Measurements from ENCODE around the gene HOXD12. TPM values are rescaled to one million over a fixed set of nuclear protein-coding genes. Genes with fewer than 3 reads are reported as not detected.

The HOXD12 gene
- total RNA-seq, 2 experiments from 2014 or later = not detected

- ChIA-PET POLR2A (no interaction called here), CTCF (interaction anchor here (1.1 to 1.5 kb wide), 2 partner anchors 19 to 390 kb away, joined by 4 read pairs; no protein-coding TSS in a partner anchor)
Observed at GRCh38 chr2:176079831-176080539, 19.6 kb upstream of the HOXD12 start.

- POLR2A ChIA-PET = no interaction called here
- CTCF ChIA-PET = interaction anchor here (1.5 kb wide), 1 partner anchor 391 kb away, joined by 4 read pairs; no protein-coding TSS in a partner anchor
Observed at GRCh38 chr2:176080540-176081375, 18.8 kb upstream of the HOXD12 start.

- ChIA-PET CTCF (no interaction called here), POLR2A (no interaction called here)
Observed at GRCh38 chr2:176081376-176081836, 18.2 kb upstream of the HOXD12 start.

- CTCF ChIA-PET = interaction anchor here (0.6 kb wide), 1 partner anchor 131 kb away, joined by 3 read pairs; no protein-coding TSS in a partner anchor
- POLR2A ChIA-PET = no interaction called here
Observed at GRCh38 chr2:176081837-176082524, 17.6 kb upstream of the HOXD12 start.

- CTCF ChIA-PET = interaction anchor here (0.6 kb wide), 1 partner anchor 131 kb away, joined by 3 read pairs; no protein-coding TSS in a partner anchor
- POLR2A ChIA-PET = no interaction called here
Observed at GRCh38 chr2:176082525-176082823, 17.1 kb upstream of the HOXD12 start.

- CTCF ChIA-PET = interaction anchor here (0.6 kb wide), 1 partner anchor 132 kb away, joined by 3 read pairs; no protein-coding TSS in a partner anchor
- POLR2A ChIA-PET = no interaction called here
Observed at GRCh38 chr2:176082824-176083751, 16.5 kb upstream of the HOXD12 start.

GRCh38 chr2:176083796-176084261 is 15.8 kb upstream of the HOXD12 start, which contains the start of gene EVX2:
EVX2 (minus strand) TSS chr2:176083962; CDS start chr2:176083776, 186 bp downstream.
- ChIA-PET POLR2A (no interaction called here), CTCF (interaction anchor here (0.5 kb wide), 1 partner anchor 577 kb away, joined by 3 read pairs; no protein-coding TSS in a partner anchor)

GRCh38 chr2:176084611-176085119 is 14.9 kb upstream of the HOXD12 start:
- ChIA-PET POLR2A (no interaction called here), CTCF (interaction anchor here (1.0 to 1.6 kb wide), 3 partner anchors 11 to 395 kb away, joined by 3 to 4 read pairs (median 4); no protein-coding TSS in a partner anchor)

GRCh38 chr2:176085120-176085788 is 14.3 kb upstream of the HOXD12 start:
- CTCF ChIA-PET = interaction anchor here (1.0 to 1.6 kb wide), 3 partner anchors 11 to 395 kb away, joined by 3 to 4 read pairs (median 4); no protein-coding TSS in a partner anchor
- POLR2A ChIA-PET = no interaction called here

GRCh38 chr2:176085861-176086771 is 13.5 kb upstream of the HOXD12 start:
- POLR2A ChIA-PET = no interaction called here

GRCh38 chr2:176087330-176088047 is 12.1 kb upstream of the HOXD12 start:
- CTCF ChIA-PET = interaction anchor here (2.3 kb wide), 1 partner anchor 10 kb away, joined by 8 read pairs; no protein-coding TSS in a partner anchor
- POLR2A ChIA-PET = no interaction called here

More at GRCh38 chr2:176085861-176086771, 13.5 kb upstream of the HOXD12 start:
- CTCF ChIA-PET = interaction anchor here (1.3 to 1.6 kb wide), 2 partner anchors 12 to 396 kb away, joined by 4 read pairs; no protein-coding TSS in a partner anchor

- ChIA-PET POLR2A (no interaction called here), CTCF (interaction anchor here (0.6 to 2.3 kb wide), 2 partner anchors 9 to 132 kb away, joined by 5 to 8 read pairs; no protein-coding TSS in a partner anchor)
Observed at GRCh38 chr2:176088048-176088936, 11.3 kb upstream of the HOXD12 start.

- ChIA-PET CTCF (interaction anchor here (2.3 kb wide), 1 partner anchor 8 kb away, joined by 8 read pairs; no protein-coding TSS in a partner anchor), POLR2A (no interaction called here)
Observed at GRCh38 chr2:176088937-176089842, 10.4 kb upstream of the HOXD12 start.

- POLR2A ChIA-PET = no interaction called here
- CTCF ChIA-PET = interaction anchor here (2.3 kb wide), 1 partner anchor 8 kb away, joined by 8 read pairs; no protein-coding TSS in a partner anchor
Observed at GRCh38 chr2:176089843-176090395, 9.7 kb upstream of the HOXD12 start.

Data from activated CD8-positive, alpha-beta memory T cell treated with anti-CD3 and anti-CD28 coated beads for 36 hours (primary cell).